ENCODE results near the gene PACS2.
A peak's percentile ranks its signal among the peaks of the same experiment; 100 is the strongest.
"Not testable (repeated sequence)": the region's sequence is repeated elsewhere in the genome, so short reads cannot be mapped to it uniquely, and the experiment has no call there.

PACS2 gene

GRCh38 chr14:105314287-105315200, at the start of gene PACS2:
Gene PACS2 (plus strand): TSS chr14:105314748. CDS start chr14:105314919, 171 bp downstream.
- in situ Hi-C loops (cut with HindIII; ENCODE audit: low pct_unique_long_range_greater_than_20kb, low sequenced_read_pairs) = no loop called here
- no peak for TF ChIP-seq JUND (IDR thresholded peaks at IDR 0.05; ENCODE audit: low read depth)

GRCh38 chr14:105267820-105268548, 46.6 kb upstream of the PACS2 start:
- TF ChIP-seq JUND (IDR thresholded peaks at IDR 0.05; ENCODE audit: low read depth) = no peak
- in situ Hi-C loops (cut with HindIII; ENCODE audit: low pct_unique_long_range_greater_than_20kb, low sequenced_read_pairs) = no loop called here
- DNase-seq (ENCODE audit: low read depth in 1 of 2, low spot score in 1 of 2) = peak in 1 of 2 experiments; percentile 15

More at GRCh38 chr14:105314287-105315200, at the start of gene PACS2:
- peak; percentile 91 to 100 for DNase-seq (ENCODE audit: low read depth in 1 of 2, low spot score in 1 of 2)

- in situ Hi-C loops (cut with HindIII; ENCODE audit: low pct_unique_long_range_greater_than_20kb, low sequenced_read_pairs) = no loop called here
- DNase-seq (ENCODE audit: low read depth in 1 of 2, low spot score in 1 of 2) = no peak
- TF ChIP-seq JUND (IDR thresholded peaks at IDR 0.05; ENCODE audit: low read depth) = no peak
These were observed 45.7 kb upstream of the PACS2 start for GRCh38 chr14:105268736-105269354.

GRCh38 chr14:105269405-105269804, 45.1 kb upstream of the PACS2 start:
- no peak for DNase-seq (ENCODE audit: low read depth in 1 of 2, low spot score in 1 of 2)
- no peak for TF ChIP-seq JUND (IDR thresholded peaks at IDR 0.05; ENCODE audit: low read depth)
- in situ Hi-C loops (cut with HindIII; ENCODE audit: low pct_unique_long_range_greater_than_20kb, low sequenced_read_pairs) = no loop called here

- no peak for TF ChIP-seq JUND (IDR thresholded peaks at IDR 0.05; ENCODE audit: low read depth)
- in situ Hi-C loops (cut with HindIII; ENCODE audit: low pct_unique_long_range_greater_than_20kb, low sequenced_read_pairs) = no loop called here
- DNase-seq (ENCODE audit: low read depth in 1 of 2, low spot score in 1 of 2) = peak in 1 of 2 experiments; percentile 53
These were observed 43.2 kb upstream of the PACS2 start for GRCh38 chr14:105271224-105271890.

GRCh38 chr14:105272623-105273022, 41.9 kb upstream of the PACS2 start:
- TF ChIP-seq JUND (IDR thresholded peaks at IDR 0.05; ENCODE audit: low read depth) = no peak
- no peak for DNase-seq (ENCODE audit: low read depth in 1 of 2, low spot score in 1 of 2)
- in situ Hi-C loops (cut with HindIII; ENCODE audit: low pct_unique_long_range_greater_than_20kb, low sequenced_read_pairs) = no loop called here

- peak; percentile 75 to 79 for DNase-seq (ENCODE audit: low read depth in 1 of 2, low spot score in 1 of 2)
- in situ Hi-C loops (cut with HindIII; ENCODE audit: low pct_unique_long_range_greater_than_20kb, low sequenced_read_pairs) = no loop called here
- TF ChIP-seq JUND (IDR thresholded peaks at IDR 0.05; ENCODE audit: low read depth) = no peak
These were observed 41.5 kb upstream of the PACS2 start for GRCh38 chr14:105273062-105273461.

- DNase-seq (ENCODE audit: low read depth in 1 of 2, low spot score in 1 of 2) = no peak
- TF ChIP-seq JUND (IDR thresholded peaks at IDR 0.05; ENCODE audit: low read depth) = no peak
- in situ Hi-C loops (cut with HindIII; ENCODE audit: low pct_unique_long_range_greater_than_20kb, low sequenced_read_pairs) = no loop called here
These were observed 39.9 kb upstream of the PACS2 start for GRCh38 chr14:105274637-105275036.

- in situ Hi-C loops (cut with HindIII; ENCODE audit: low pct_unique_long_range_greater_than_20kb, low sequenced_read_pairs) = no loop called here
- TF ChIP-seq JUND (IDR thresholded peaks at IDR 0.05; ENCODE audit: low read depth) = no peak
- no peak for DNase-seq (ENCODE audit: low read depth in 1 of 2, low spot score in 1 of 2)
These were observed 39.1 kb upstream of the PACS2 start for GRCh38 chr14:105275267-105275946.

GRCh38 chr14:105277448-105277847, 37.1 kb upstream of the PACS2 start:
- in situ Hi-C loops (cut with HindIII; ENCODE audit: low pct_unique_long_range_greater_than_20kb, low sequenced_read_pairs); DNase-seq (ENCODE audit: low read depth in 1 of 2, low spot score in 1 of 2): not testable (repeated sequence)

- in situ Hi-C loops (cut with HindIII; ENCODE audit: low pct_unique_long_range_greater_than_20kb, low sequenced_read_pairs) = no loop called here
- no peak for TF ChIP-seq JUND (IDR thresholded peaks at IDR 0.05; ENCODE audit: low read depth)
- no peak for DNase-seq (ENCODE audit: low read depth in 1 of 2, low spot score in 1 of 2)
These were observed 34.7 kb upstream of the PACS2 start for GRCh38 chr14:105279642-105280361.

Data from T47D (cell line).